Osteoblast (primary cell): ENCODE results near the gene ALOX15. TPM values are rescaled to one million over a fixed set of nuclear protein-coding genes. Genes with fewer than 3 reads are reported as not detected.

Source experiments
- DNase-seq: peaks from one replicate; pipeline ENCODE4 v3.0.0; 2011; ENCODE audit warnings: low spot score, mixed read lengths; ENCODE audit not compliant: insufficient read length; ENCODE audit errors: missing footprints
- H2AFZ ChIP-seq: 2 replicates; pipeline ENCODE4 v1.6.0; 2011; ENCODE audit warnings: mild to moderate bottlenecking, low read length
- H3K27ac ChIP-seq: 2 replicates; pipeline ENCODE4 v1.5.1; 2011; ENCODE audit warnings: mild to moderate bottlenecking, low read depth, low read length, moderate library complexity
- H3K27me3 ChIP-seq: 2 replicates; pipeline ENCODE4 v1.6.0; 2012; ENCODE audit warnings: mild to moderate bottlenecking, control low read depth, inconsistent platforms, low read length, moderate library complexity; ENCODE audit not compliant: insufficient read depth
- H3K36me3 ChIP-seq: 2 replicates; pipeline ENCODE4 v1.5.1; 2011; ENCODE audit warnings: mild to moderate bottlenecking, low read length, control low read depth, moderate library complexity; ENCODE audit not compliant: insufficient read depth
- H3K4me1 ChIP-seq: 2 replicates; pipeline ENCODE4 v1.5.1; 2011; ENCODE audit warnings: mild to moderate bottlenecking, low read length, control low read depth, moderate library complexity; ENCODE audit not compliant: insufficient read depth
- H3K4me2 ChIP-seq: 2 replicates; pipeline ENCODE4 v1.6.0; 2011; ENCODE audit warnings: mild to moderate bottlenecking, low read length; ENCODE audit not compliant: insufficient read depth
- H3K4me3 ChIP-seq: fragments of 200-600 bp; sonication (generic); 3 replicates; pipeline ENCODE4 v1.5.1; 2012; ENCODE audit warnings: mild to moderate bottlenecking, low read length, inconsistent platforms; ENCODE audit not compliant: insufficient read depth
- H3K79me2 ChIP-seq: 2 replicates; pipeline ENCODE4 v1.6.0; 2012; ENCODE audit warnings: mild to moderate bottlenecking, low read length, control low read depth, inconsistent platforms; ENCODE audit not compliant: insufficient read depth
- H3K9me3 ChIP-seq: 2 replicates; pipeline ENCODE4 v1.5.1; 2011; ENCODE audit warnings: low read depth, low read length, control low read depth
- H4K20me1 ChIP-seq: 2 replicates; pipeline ENCODE4 v1.6.0; 2012; ENCODE audit warnings: mild to moderate bottlenecking, low read length, control low read depth; ENCODE audit not compliant: insufficient read depth
- CTCF ChIP-seq: IDR thresholded peaks from 2 replicates; pipeline ENCODE4 v1.5.1; 2011; ENCODE audit warnings: mild to moderate bottlenecking, low read depth, low read length, moderate library complexity; ENCODE audit errors: extremely low read depth
- total RNA-seq: library from RNA; depleted of rRNA; stranded (reverse); fragments of >200 nt; gene quantifications from 2 replicates; pipeline ENCODE4 v1.2.3, GENCODE V29; 2012

ALOX15 gene
- total RNA-seq, 1 donor: not detected

- Histone ChIP-seq H3K27ac (no peak overlapping the region), H3K36me3 (no peaks in the 10 kb centered on the region), H2AFZ (peak overlapping the region; percentile 65), H3K4me1 (peaks cover 8% of the 10 kb centered on the region), H3K79me2 (no peaks in the 10 kb centered on the region), H3K9me3 (no peaks in the 10 kb centered on the region), H3K27me3 (peaks cover 18% of the 10 kb centered on the region), H4K20me1 (no peaks in the 10 kb centered on the region), H3K4me3 (no peak overlapping the region), H3K4me2 (no peak overlapping the region)
- TF ChIP-seq CTCF: no peak
- peak; percentile 85 for DNase-seq
Measured at GRCh38 chr17:4604111-4604644, 37.3 kb downstream of the ALOX15 start.

GRCh38 chr17:4602041-4602440 lies 39.4 kb downstream of the ALOX15 start:
- Histone ChIP-seq H3K4me1 (no peaks in the 10 kb centered on the region), H3K79me2 (no peaks in the 10 kb centered on the region), H4K20me1 (no peaks in the 10 kb centered on the region)

GRCh38 chr17:4601326-4601725 lies 40.2 kb downstream of the ALOX15 start:
- peaks cover 12% of the 10 kb centered on the region for H3K27me3 ChIP-seq
- H3K4me3 ChIP-seq: no peak overlapping the region
- no peak for TF ChIP-seq CTCF
- H3K79me2 ChIP-seq: no peaks in the 10 kb centered on the region
- peak; percentile 22 for DNase-seq
- H3K9me3 ChIP-seq: no peaks in the 10 kb centered on the region
- no peaks in the 10 kb centered on the region for H3K4me1 ChIP-seq
- H3K4me2 ChIP-seq: no peak overlapping the region
- no peak overlapping the region for H3K27ac ChIP-seq
- no peaks in the 10 kb centered on the region for H4K20me1 ChIP-seq
- H3K36me3 ChIP-seq: no peaks in the 10 kb centered on the region
- no peak overlapping the region for H2AFZ ChIP-seq

More at GRCh38 chr17:4602041-4602440, 39.4 kb downstream of the ALOX15 start:
- Histone ChIP-seq H3K36me3 (no peaks in the 10 kb centered on the region), H3K4me3 (no peak overlapping the region), H3K27ac (no peak overlapping the region), H3K27me3 (peaks cover 12% of the 10 kb centered on the region), H3K9me3 (no peaks in the 10 kb centered on the region), H3K4me2 (no peak overlapping the region), H2AFZ (no peak overlapping the region)
- DNase-seq: peak; percentile 78
- no peak for TF ChIP-seq CTCF

- Histone ChIP-seq H2AFZ (no peak overlapping the region), H3K9me3 (no peaks in the 10 kb centered on the region)
- DNase-seq: peak; percentile 66
Measured at GRCh38 chr17:4600563-4600962, 40.9 kb downstream of the ALOX15 start.

More at GRCh38 chr17:4600563-4600962, 40.9 kb downstream of the ALOX15 start:
- Histone ChIP-seq H3K4me1 (no peaks in the 10 kb centered on the region), H3K27ac (no peak overlapping the region), H3K27me3 (peaks cover 12% of the 10 kb centered on the region), H3K4me2 (no peak overlapping the region), H4K20me1 (no peaks in the 10 kb centered on the region), H3K79me2 (no peaks in the 10 kb centered on the region), H3K36me3 (no peaks in the 10 kb centered on the region), H3K4me3 (no peak overlapping the region)
- TF ChIP-seq CTCF: no peak
